NCI-H345 treated with DMSO at 0.1 percent for 48 hours (cell line): Measurements from ENCODE around the gene MNT.
A peak's percentile ranks its signal among the peaks of the same experiment; 100 is the strongest.

Experiments used
- DNase-seq: peaks from one replicate; lab custom pipeline; 2025; ENCODE audit not compliant: unreplicated experiment; lab: John Stamatoyannopoulos, UW

Gene MNT

GRCh38 chr17:2364763-2365116 lies 36.1 kb downstream of the MNT start:
- DNase-seq = no peak

GRCh38 chr17:2363851-2364762 lies 36.8 kb downstream of the MNT start:
- DNase-seq = no peak

- no peak for DNase-seq
These were observed 37.5 kb downstream of the MNT start for GRCh38 chr17:2363318-2363717.

GRCh38 chr17:2362881-2363280 lies 38.0 kb downstream of the MNT start:
- no peak for DNase-seq

- DNase-seq = no peak
These were observed 38.4 kb downstream of the MNT start for GRCh38 chr17:2362416-2362815.

- DNase-seq = no peak
These were observed 38.8 kb downstream of the MNT start for GRCh38 chr17:2362016-2362415.

- no peak for DNase-seq
These were observed 39.7 kb downstream of the MNT start for GRCh38 chr17:2361010-2361760.

GRCh38 chr17:2357931-2358434 lies 42.9 kb downstream of the MNT start:
- DNase-seq = no peak

- no peak for DNase-seq
These were observed 43.6 kb downstream of the MNT start for GRCh38 chr17:2357237-2357636.

- no peak for DNase-seq
These were observed 46.5 kb downstream of the MNT start for GRCh38 chr17:2354311-2354710.

- DNase-seq = no peak
These were observed 49.6 kb downstream of the MNT start for GRCh38 chr17:2351269-2351668.

GRCh38 chr17:2347805-2348685 lies 52.8 kb downstream of the MNT start:
- peak; percentile 30 for DNase-seq

- no peak for DNase-seq
These were observed 54.4 kb downstream of the MNT start for GRCh38 chr17:2346475-2346874.

- no peak for DNase-seq
These were observed 56.3 kb downstream of the MNT start for GRCh38 chr17:2344528-2344927.

GRCh38 chr17:2343421-2343820 lies 57.4 kb downstream of the MNT start:
- DNase-seq = no peak

- no peak for DNase-seq
These were observed 62.6 kb downstream of the MNT start for GRCh38 chr17:2338315-2338657.

- DNase-seq = no peak
These were observed 63.1 kb downstream of the MNT start for GRCh38 chr17:2337544-2338314.

- DNase-seq = peak; percentile 18
These were observed 63.9 kb downstream of the MNT start, which contains the start of gene SGSM2 for GRCh38 chr17:2336852-2337543. TSS of gene SGSM2 (plus strand) at chr17:2337501. CDS start at chr17:2337689, 188 bp downstream.

GRCh38 chr17:2336215-2336851 lies 64.5 kb downstream of the MNT start, which contains the start of gene TSR1:
TSS of gene TSR1 (minus strand) at chr17:2336457. CDS start at chr17:2336427, 30 bp downstream.
- peak; percentile 47 for DNase-seq
